CD4-positive, alpha-beta T cell (primary cell): ENCODE results near the gene CARS1. TPM values are rescaled to one million over a fixed set of nuclear protein-coding genes. Genes with fewer than 3 reads are reported as not detected.

Source experiments
- ATAC-seq: fragments of 200-7000 bp; cut with Tn5 transposase; one replicate; pipeline ENCODE4 v1.10.0; 2022; ENCODE audit warnings: mild to moderate bottlenecking; ENCODE audit not compliant: poor library complexity
- CTCF ChIA-PET: fragments of 350-600 bp; sonication (Branson Sonifier 250); formaldehyde crosslinking; loops from one replicate; lab custom pipeline; 2021; ENCODE audit warnings: antibody characterized with exemption, inconsistent platforms; lab: Charles Lee
- POLR2A ChIA-PET: fragments of 350-600 bp; sonication (Branson Sonifier 250); formaldehyde crosslinking; loops from one replicate; lab custom pipeline; 2021; ENCODE audit warnings: antibody characterized with exemption, inconsistent platforms; lab: Charles Lee
- DNase-seq, 14 experiments: peaks; one replicate each; pipeline ENCODE4 v3.0.0-alpha.2; 2013 to 2020; ENCODE audit warnings: mixed read lengths in 2 of 14
- H3K27ac ChIP-seq, 2 donors: one replicate each; pipeline versions ENCODE4 v1.5.1 to v1.7.0; 2013; ENCODE audit warnings: low read length in 2 of 2, low read depth in 1 of 2, mild to moderate bottlenecking in 1 of 2
- H3K27me3 ChIP-seq, 2 experiments: 1 replicate in 1 of 2; 2 replicates in 1 of 2; pipeline versions ENCODE4 v1.6.1 to v1.7.0; 2013; ENCODE audit warnings: low read length in 2 of 2, control low read depth in 1 of 2, mild to moderate bottlenecking in 1 of 2, moderate library complexity in 1 of 2; ENCODE audit not compliant: insufficient read depth in 2 of 2, control insufficient read depth in 1 of 2
- H3K36me3 ChIP-seq: one replicate; pipeline ENCODE4 v1.6.1; 2013; ENCODE audit warnings: low read length, control low read depth; ENCODE audit not compliant: insufficient read depth
- H3K4me1 ChIP-seq: one replicate; pipeline ENCODE4 v1.6.1; 2013; ENCODE audit warnings: low read length, control low read depth; ENCODE audit not compliant: insufficient read depth
- H3K4me3 ChIP-seq: one replicate; pipeline ENCODE4 v1.5.1; 2013; ENCODE audit warnings: mild to moderate bottlenecking, low read length, moderate library complexity
- H3K9me3 ChIP-seq, 2 experiments: 1 replicate in 1 of 2; 2 replicates in 1 of 2; pipeline versions ENCODE4 v1.6.1 to v1.7.0; 2013; ENCODE audit warnings: low read length in 2 of 2, mild to moderate bottlenecking in 2 of 2, control low read depth in 1 of 2, moderate library complexity in 1 of 2; ENCODE audit not compliant: control insufficient read depth in 1 of 2, insufficient read depth in 1 of 2
- H3K27ac Mint-ChIP-seq: one replicate; pipeline ENCODE4 v1.8.0; 2020; ENCODE audit warnings: mixed read lengths
- H3K27me3 Mint-ChIP-seq: one replicate; pipeline ENCODE4 v1.8.0; 2021; ENCODE audit warnings: mixed read lengths
- H3K36me3 Mint-ChIP-seq: one replicate; pipeline ENCODE4 v1.8.0; 2021; ENCODE audit warnings: low read depth, mixed read lengths
- H3K4me1 Mint-ChIP-seq: one replicate; pipeline ENCODE4 v1.8.0; 2021; ENCODE audit warnings: low read depth, mixed read lengths
- H3K4me3 Mint-ChIP-seq: one replicate; pipeline ENCODE4 v1.8.0; 2020; ENCODE audit warnings: mild to moderate bottlenecking, mixed read lengths
- H3K9me3 Mint-ChIP-seq: one replicate; pipeline ENCODE4 v1.8.0; 2020; ENCODE audit warnings: mixed read lengths
- intact Hi-C, 2 experiments: fragments of 100-400 bp; cut with DNase I in 1 of 2; cut with micrococcal nuclease in 1 of 2; formaldehyde crosslinking; loops; one replicate each; pipeline versions ENCODE4 v1.15.1 to v1.9.0; 2023 to 2025; cut with DNase I, micrococcal nuclease
- total RNA-seq, 174 experiments: library from RNA in 2 of 174; stranded (reverse) in 2 of 174; gene quantifications; one replicate each; pipeline ENCODE4 v1.2.3 and lab custom pipeline; 2021 to 2026
- TF ChIP-seq, protein P1 (sequence below): fragments of 200-600 bp; IDR thresholded peaks from one replicate; pipeline ENCODE4 v1.8.0; 2022; ENCODE audit warnings: antibody characterized with exemption, mild to moderate bottlenecking

CARS1 gene
- total RNA-seq, 2 experiments from 2014 or later: 24.1 to 25.2 TPM

- peak overlapping the region; percentile 89 for H3K27ac Mint-ChIP-seq
- Histone ChIP-seq H3K27me3 (no peaks in the 10 kb centered on the region), H3K36me3 (peaks cover 5% of the 10 kb centered on the region), H3K27ac (peak overlapping the region; percentile 73 to 78), H3K9me3 (no peaks in the 10 kb centered on the region), H3K4me3 (peak overlapping the region; percentile 95), H3K4me1 (peaks cover 33% of the 10 kb centered on the region)
- TF ChIP-seq, protein P1, sequence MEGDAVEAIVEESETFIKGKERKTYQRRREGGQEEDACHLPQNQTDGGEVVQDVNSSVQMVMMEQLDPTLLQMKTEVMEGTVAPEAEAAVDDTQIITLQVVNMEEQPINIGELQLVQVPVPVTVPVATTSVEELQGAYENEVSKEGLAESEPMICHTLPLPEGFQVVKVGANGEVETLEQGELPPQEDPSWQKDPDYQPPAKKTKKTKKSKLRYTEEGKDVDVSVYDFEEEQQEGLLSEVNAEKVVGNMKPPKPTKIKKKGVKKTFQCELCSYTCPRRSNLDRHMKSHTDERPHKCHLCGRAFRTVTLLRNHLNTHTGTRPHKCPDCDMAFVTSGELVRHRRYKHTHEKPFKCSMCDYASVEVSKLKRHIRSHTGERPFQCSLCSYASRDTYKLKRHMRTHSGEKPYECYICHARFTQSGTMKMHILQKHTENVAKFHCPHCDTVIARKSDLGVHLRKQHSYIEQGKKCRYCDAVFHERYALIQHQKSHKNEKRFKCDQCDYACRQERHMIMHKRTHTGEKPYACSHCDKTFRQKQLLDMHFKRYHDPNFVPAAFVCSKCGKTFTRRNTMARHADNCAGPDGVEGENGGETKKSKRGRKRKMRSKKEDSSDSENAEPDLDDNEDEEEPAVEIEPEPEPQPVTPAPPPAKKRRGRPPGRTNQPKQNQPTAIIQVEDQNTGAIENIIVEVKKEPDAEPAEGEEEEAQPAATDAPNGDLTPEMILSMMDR: no peak
- intact Hi-C loops: loop anchor here in 1 of 2 experiments (2.0 to 5.0 kb wide), 3 partner anchors 66 to 104 kb away; partner anchors contain the start of genes CARS1 and CDKN1C
- peaks cover 26% of the 10 kb centered on the region for H3K36me3 Mint-ChIP-seq
- ATAC-seq (no peak), DNase-seq (peak in 8 of 14 experiments; percentile 16 to 59 (median 36))
- H3K9me3 Mint-ChIP-seq: no peaks in the 10 kb centered on the region
- CTCF ChIA-PET: interaction anchor here (0.6 to 3.1 kb wide), 4 partner anchors 15 to 458 kb away, joined by 3 to 17 read pairs (median 7); no protein-coding TSS in a partner anchor
- POLR2A ChIA-PET: interaction anchor here (0.6 to 4.8 kb wide), 8 partner anchors 10 to 608 kb away, joined by 3 to 206 read pairs (median 4); partner anchors contain the start of gene CARS1
- H3K4me3 Mint-ChIP-seq: peak overlapping the region; percentile 99
- no peaks in the 10 kb centered on the region for H3K27me3 Mint-ChIP-seq
- H3K4me1 Mint-ChIP-seq: peaks cover 40% of the 10 kb centered on the region
Observed at GRCh38 chr11:2990617-2991451, 66.4 kb downstream of the CARS1 start.

- DNase-seq (peak in 2 of 14 experiments; percentile 15 to 51), ATAC-seq (no peak)
- Mint-ChIP-seq H3K4me1 (peaks cover 51% of the 10 kb centered on the region), H3K27ac (peak overlapping the region; percentile 89), H3K4me3 (peak overlapping the region; percentile 99), H3K27me3 (no peaks in the 10 kb centered on the region), H3K9me3 (no peaks in the 10 kb centered on the region), H3K36me3 (peaks cover 29% of the 10 kb centered on the region)
- intact Hi-C loops: loop anchor here (2.0 to 5.0 kb wide), 2 partner anchors 25 to 68 kb away; partner anchors contain the start of gene CARS1 (in 1 of the 2)
- peaks cover 16% of the 10 kb centered on the region for H3K36me3 ChIP-seq
- H3K4me1 ChIP-seq: peaks cover 35% of the 10 kb centered on the region
- ChIA-PET POLR2A (interaction anchor here (0.7 to 4.8 kb wide), 17 partner anchors 9 to 589 kb away, joined by 3 to 206 read pairs (median 4); partner anchors contain the start of genes CARS1 and TSSC4), CTCF (interaction anchor here (1.0 to 3.1 kb wide), 5 partner anchors 14 to 67 kb away, joined by 3 to 17 read pairs (median 4); partner anchors contain the start of gene CARS1)
- H3K4me3 ChIP-seq: peak overlapping the region; percentile 95
- H3K27ac ChIP-seq: peak overlapping the region; percentile 31 to 75
- H3K9me3 ChIP-seq: no peaks in the 10 kb centered on the region
- TF ChIP-seq, protein P1: no peak
- no peaks in the 10 kb centered on the region for H3K27me3 ChIP-seq
Observed at GRCh38 chr11:2989551-2989950, 67.7 kb downstream of the CARS1 start.

GRCh38 chr11:2989006-2989405 lies 68.2 kb downstream of the CARS1 start:
- Histone ChIP-seq H3K4me3 (peak overlapping the region; percentile 95), H3K27ac (peak overlapping the region; percentile 31 to 75), H3K36me3 (peaks cover 18% of the 10 kb centered on the region), H3K9me3 (no peaks in the 10 kb centered on the region), H3K4me1 (peaks cover 41% of the 10 kb centered on the region), H3K27me3 (no peaks in the 10 kb centered on the region)
- no peaks in the 10 kb centered on the region for H3K9me3 Mint-ChIP-seq
- ChIA-PET CTCF (interaction anchor here (1.0 to 3.1 kb wide), 5 partner anchors 13 to 68 kb away, joined by 3 to 17 read pairs (median 4); partner anchors contain the start of gene CARS1), POLR2A (interaction anchor here (0.7 to 4.8 kb wide), 16 partner anchors 10 to 588 kb away, joined by 3 to 206 read pairs (median 4); partner anchors contain the start of genes CARS1 and TSSC4)
- H3K36me3 Mint-ChIP-seq: peaks cover 34% of the 10 kb centered on the region
- H3K27me3 Mint-ChIP-seq: no peaks in the 10 kb centered on the region
- H3K4me3 Mint-ChIP-seq: peak overlapping the region; percentile 99
- peak overlapping the region; percentile 89 for H3K27ac Mint-ChIP-seq
- ATAC-seq: no peak
- intact Hi-C loops: loop anchor here (2.0 to 5.0 kb wide), 2 partner anchors 26 to 68 kb away; partner anchors contain the start of gene CARS1 (in 1 of the 2)
- peaks cover 55% of the 10 kb centered on the region for H3K4me1 Mint-ChIP-seq
- TF ChIP-seq, protein P1: no peak
- peak in 2 of 14 experiments; percentile 16 to 43 for DNase-seq
